22Rv1 (cell line): ENCODE data around the gene OXT.

Source experiments
- ZFX ChIP-seq: fragments of 450-650 bp; IDR thresholded peaks from 2 replicates; pipeline ENCODE4 v1.6.1; 2017; ENCODE audit warnings: antibody characterized with exemption, borderline replicate concordance
- TF ChIP-seq, protein P1 (sequence below): fragments of 450-650 bp; IDR thresholded peaks from 2 replicates; pipeline ENCODE4 v1.5.1; 2017; ENCODE audit warnings: mild to moderate bottlenecking

DNA sequence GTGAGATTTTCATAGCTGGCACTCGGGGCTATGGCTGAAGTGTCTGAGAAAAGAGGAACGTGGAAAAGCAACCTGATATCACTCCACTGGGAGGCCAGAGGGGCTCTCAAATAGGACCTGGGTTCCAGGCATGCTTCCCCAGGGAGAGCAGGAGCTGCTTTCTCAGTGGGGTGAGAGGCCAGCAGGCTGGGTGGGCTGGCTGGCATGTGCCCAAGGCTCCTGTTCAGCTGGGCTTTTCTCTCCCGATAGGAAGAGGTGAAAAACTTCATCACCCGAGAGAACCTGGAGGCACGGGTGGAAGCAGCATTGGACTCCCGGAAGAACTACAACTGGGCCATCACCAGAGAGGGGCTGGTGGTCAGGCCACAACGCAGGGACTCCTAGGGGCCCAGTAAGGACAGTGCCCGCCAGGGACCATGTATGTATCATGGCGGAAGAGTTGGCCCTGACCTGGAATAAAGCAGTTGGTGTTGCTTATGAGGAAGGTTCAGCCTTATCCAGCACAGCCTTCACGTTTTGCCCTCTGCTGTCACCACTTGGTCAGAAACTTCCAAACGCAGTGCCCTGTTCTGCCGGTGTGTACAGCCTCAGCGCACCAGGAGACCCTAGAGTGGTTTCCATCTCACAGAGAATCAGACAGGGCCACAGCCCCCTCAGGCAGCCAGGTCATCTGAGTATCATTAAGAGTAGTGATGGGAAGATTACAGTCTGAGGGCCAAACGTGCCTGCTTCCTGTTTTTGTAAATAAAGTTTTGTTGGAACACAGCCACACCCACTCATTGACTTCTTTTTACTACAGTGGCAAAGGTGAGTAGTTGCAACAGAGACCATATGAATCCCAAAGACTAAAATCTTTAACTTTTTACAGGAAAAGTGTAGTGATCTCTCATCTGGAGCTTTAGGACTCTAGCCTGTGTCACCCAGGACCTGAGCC is 23.7 kb upstream of the OXT start:
- TF ChIP-seq, protein P1, sequence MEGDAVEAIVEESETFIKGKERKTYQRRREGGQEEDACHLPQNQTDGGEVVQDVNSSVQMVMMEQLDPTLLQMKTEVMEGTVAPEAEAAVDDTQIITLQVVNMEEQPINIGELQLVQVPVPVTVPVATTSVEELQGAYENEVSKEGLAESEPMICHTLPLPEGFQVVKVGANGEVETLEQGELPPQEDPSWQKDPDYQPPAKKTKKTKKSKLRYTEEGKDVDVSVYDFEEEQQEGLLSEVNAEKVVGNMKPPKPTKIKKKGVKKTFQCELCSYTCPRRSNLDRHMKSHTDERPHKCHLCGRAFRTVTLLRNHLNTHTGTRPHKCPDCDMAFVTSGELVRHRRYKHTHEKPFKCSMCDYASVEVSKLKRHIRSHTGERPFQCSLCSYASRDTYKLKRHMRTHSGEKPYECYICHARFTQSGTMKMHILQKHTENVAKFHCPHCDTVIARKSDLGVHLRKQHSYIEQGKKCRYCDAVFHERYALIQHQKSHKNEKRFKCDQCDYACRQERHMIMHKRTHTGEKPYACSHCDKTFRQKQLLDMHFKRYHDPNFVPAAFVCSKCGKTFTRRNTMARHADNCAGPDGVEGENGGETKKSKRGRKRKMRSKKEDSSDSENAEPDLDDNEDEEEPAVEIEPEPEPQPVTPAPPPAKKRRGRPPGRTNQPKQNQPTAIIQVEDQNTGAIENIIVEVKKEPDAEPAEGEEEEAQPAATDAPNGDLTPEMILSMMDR, result no peak
- no peak for TF ChIP-seq ZFX
